Keratinocyte (primary cell): ENCODE measurements around the gene FOCAD.

Experiments used
- CTCF ChIP-seq, 3 experiments: IDR thresholded peaks in 1 of 3; conservative IDR thresholded peaks in 1 of 3; optimal IDR thresholded peaks in 1 of 3; 2 replicates in 2 of 3; 3 replicates in 1 of 3; pipeline versions ENCODE3 to v1.5.1; 2011; ENCODE audit warnings: low read length in 3 of 3, mild to moderate bottlenecking in 3 of 3, moderate library complexity in 2 of 3, control low read depth in 1 of 3, inconsistent platforms in 1 of 3; ENCODE audit not compliant: insufficient read depth in 2 of 3; ENCODE audit errors: extremely low read depth in 1 of 3
- EZH2 ChIP-seq: IDR thresholded peaks from one replicate; pipeline ENCODE4 v1.6.1; 2012; ENCODE audit warnings: inconsistent platforms, mild to moderate bottlenecking, low read length, moderate library complexity

- TF ChIP-seq CTCF (optimal IDR thresholded peaks at IDR 0.05 in 1 of 3, IDR thresholded peaks at IDR 0.05 in 1 of 3, conservative IDR thresholded peaks at IDR 0.05 in 1 of 3; ENCODE audit: extremely low read depth in 1 of 3, insufficient read depth in 2 of 3, low read length in 3 of 3) (no peak), EZH2 (no peak)
Observed at GRCh38 chr9:21001581-21001980, 317.5 kb downstream of the FOCAD start.
